ENCODE measurements around the gene ATR. TPM values are rescaled to one million over a fixed set of nuclear protein-coding genes. Genes with fewer than 3 reads are reported as not detected.

The ATR gene
- polyA plus RNA-seq, 1 donor from 2014 or later, result 26.1 TPM

- H4K20me1 ChIP-seq (ENCODE audit: insufficient read depth), result no peaks in the 10 kb centered on the region
- no peaks in the 10 kb centered on the region for H3K79me2 ChIP-seq (replicated peaks; ENCODE audit: insufficient read depth, low read length)
- H3K9me3 ChIP-seq (ENCODE audit: low read length), result no peaks in the 10 kb centered on the region
- H3K27ac ChIP-seq (ENCODE audit: low read length), result no peak overlapping the region
- no peaks in the 10 kb centered on the region for H3K9me2 ChIP-seq (ENCODE audit: insufficient read depth, low read length)
- no peak overlapping the region for H3K4me2 ChIP-seq (ENCODE audit: low read length)
- no peak overlapping the region for H2AFZ ChIP-seq (ENCODE audit: low read depth, low read length)
- no peak for TF ChIP-seq CTCF (IDR thresholded peaks at IDR 0.05; ENCODE audit: poor library complexity, severe bottlenecking)
- TF ChIP-seq REST (IDR thresholded peaks at IDR 0.05; ENCODE audit: borderline replicate concordance), result no peak
- no peak for TF ChIP-seq EP300 (conservative IDR thresholded peaks at IDR 0.05; ENCODE audit: poor library complexity, severe bottlenecking)
- TF ChIP-seq TAF1 (IDR thresholded peaks at IDR 0.05; ENCODE audit: low read depth), result no peak
- no peak for TF ChIP-seq SMC3 (conservative IDR thresholded peaks at IDR 0.05; ENCODE audit: poor library complexity)
- TF ChIP-seq MXI1 (conservative IDR thresholded peaks at IDR 0.05; ENCODE audit: poor library complexity, severe bottlenecking), result no peak
- TF ChIP-seq EZH2 (IDR thresholded peaks at IDR 0.05; ENCODE audit: borderline replicate concordance, insufficient read depth, low read length, poor library complexity, severe bottlenecking), result no peak
- TF ChIP-seq POLR2AphosphoS5 (IDR thresholded peaks at IDR 0.05), result no peak
- no peak for TF ChIP-seq RAD21 (conservative IDR thresholded peaks at IDR 0.05)
- no peaks in the 10 kb centered on the region for H3K27me3 ChIP-seq (ENCODE audit: insufficient read depth, low read depth, low read length)
- peaks cover 4% of the 10 kb centered on the region for H3K36me3 ChIP-seq (ENCODE audit: insufficient read depth, low read length)
- no peak overlapping the region for H3K4me3 ChIP-seq (ENCODE audit: low read length)
- H3F3A ChIP-seq (ENCODE audit: insufficient read depth, low read length, poor library complexity, severe bottlenecking), result no peaks in the 10 kb centered on the region
- H3K9ac ChIP-seq (ENCODE audit: low read length), result no peak overlapping the region
These were observed 119.4 kb downstream of the ATR start for GRCh38 chr3:142459096-142459495.

- Histone ChIP-seq H3K36me3 (ENCODE audit: insufficient read depth, low read length) (no peaks in the 10 kb centered on the region), H3K9ac (ENCODE audit: low read length) (no peak overlapping the region), H3K4me2 (ENCODE audit: low read length) (no peak overlapping the region), H3K27me3 (ENCODE audit: insufficient read depth, low read depth, low read length) (no peaks in the 10 kb centered on the region), H2AFZ (ENCODE audit: low read depth, low read length) (no peak overlapping the region), H3K79me2 (replicated peaks; ENCODE audit: insufficient read depth, low read length) (peaks cover 17% of the 10 kb centered on the region), H3K9me2 (ENCODE audit: insufficient read depth, low read length) (no peaks in the 10 kb centered on the region), H3K27ac (ENCODE audit: low read length) (no peak overlapping the region), H3F3A (ENCODE audit: insufficient read depth, low read length, poor library complexity, severe bottlenecking) (no peaks in the 10 kb centered on the region), H3K9me3 (ENCODE audit: low read length) (no peaks in the 10 kb centered on the region), H3K4me3 (ENCODE audit: low read length) (no peak overlapping the region), H4K20me1 (ENCODE audit: insufficient read depth) (no peaks in the 10 kb centered on the region)
- TF ChIP-seq RAD21 (conservative IDR thresholded peaks at IDR 0.05) (no peak), EP300 (conservative IDR thresholded peaks at IDR 0.05; ENCODE audit: poor library complexity, severe bottlenecking) (no peak), TAF1 (IDR thresholded peaks at IDR 0.05; ENCODE audit: low read depth) (no peak), MXI1 (conservative IDR thresholded peaks at IDR 0.05; ENCODE audit: poor library complexity, severe bottlenecking) (no peak), POLR2AphosphoS5 (IDR thresholded peaks at IDR 0.05) (no peak), REST (IDR thresholded peaks at IDR 0.05; ENCODE audit: borderline replicate concordance) (no peak), CTCF (IDR thresholded peaks at IDR 0.05; ENCODE audit: poor library complexity, severe bottlenecking) (no peak), EZH2 (IDR thresholded peaks at IDR 0.05; ENCODE audit: borderline replicate concordance, insufficient read depth, low read length, poor library complexity, severe bottlenecking) (no peak), SMC3 (conservative IDR thresholded peaks at IDR 0.05; ENCODE audit: poor library complexity) (no peak)
These were observed 127.7 kb downstream of the ATR start for GRCh38 chr3:142450881-142451280.

All from neural cell (in vitro differentiated cells).